H1 (cell line): ENCODE results near the gene DHRS3. TPM values are rescaled to one million over a fixed set of nuclear protein-coding genes. Genes with fewer than 3 reads are reported as not detected.

ENCODE experiments used
- polyA plus RNA-seq, 7 experiments: library from polyadenylated mRNA; depleted of rRNA in 3 of 7; stranded (reverse) in 5 of 7; unstranded in 2 of 7; fragments of >200 nt in 5 of 7; fragments of 200-250 nt in 2 of 7; gene quantifications; 1 replicate in 5 of 7; 2 replicates in 1 of 7; 4 replicates in 1 of 7; pipeline versions ENCODE4 v1.2.1 to v1.2.3, GENCODE V29; 2011 to 2013; ENCODE audit warnings: missing spikeins in 2 of 7, mixed read lengths in 2 of 7
- total RNA-seq: library from RNA; stranded (reverse); fragmentation: NEBNext Ultra II Directional; extraction: Animal tissue kit (Norgen Biotek cat#: 25700); gene quantifications from 2 replicates; pipeline ENCODE4 v1.2.1, GENCODE V29; 2021
- TF ChIP-seq, protein P1 (sequence below): fragments of 300-600 bp; sonication (generic); IDR thresholded peaks from 2 replicates; pipeline ENCODE4 v1.7.1; 2012; ENCODE audit warnings: low read length, moderate library complexity, mild to moderate bottlenecking, inconsistent platforms; ENCODE audit not compliant: insufficient replicate concordance
- TF ChIP-seq, protein P2 (sequence below): IDR thresholded peaks from 2 replicates; pipeline ENCODE4 v1.6.1; 2012; ENCODE audit warnings: inconsistent platforms

Gene DHRS3
- total and polyA plus RNA-seq, 2 of the 8 experiments (the other 6 are each of a cell fraction or from before 2014, with no cell fraction given), result 32.5 to 36.4 TPM

DNA sequence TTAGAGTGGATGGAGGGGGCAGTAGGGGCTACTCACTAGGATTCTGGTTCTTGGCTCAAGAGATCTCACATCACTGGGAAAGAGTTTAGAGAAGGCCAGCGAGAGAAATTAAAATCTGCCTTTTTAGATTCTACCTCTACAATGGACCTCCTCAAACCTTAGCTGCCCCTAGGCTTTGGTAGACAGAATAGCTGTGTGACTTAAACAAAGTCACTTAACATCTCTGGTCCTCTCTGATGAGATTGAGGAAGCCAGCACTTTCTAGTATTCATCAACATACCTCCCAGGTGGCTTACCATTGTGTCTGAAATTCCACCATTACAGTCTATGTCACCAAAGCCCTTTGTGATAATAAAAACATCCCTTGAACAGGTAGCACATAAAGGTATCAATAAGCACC lies 44.5 kb upstream of the DHRS3 start (continued):
- TF ChIP-seq, protein P1, sequence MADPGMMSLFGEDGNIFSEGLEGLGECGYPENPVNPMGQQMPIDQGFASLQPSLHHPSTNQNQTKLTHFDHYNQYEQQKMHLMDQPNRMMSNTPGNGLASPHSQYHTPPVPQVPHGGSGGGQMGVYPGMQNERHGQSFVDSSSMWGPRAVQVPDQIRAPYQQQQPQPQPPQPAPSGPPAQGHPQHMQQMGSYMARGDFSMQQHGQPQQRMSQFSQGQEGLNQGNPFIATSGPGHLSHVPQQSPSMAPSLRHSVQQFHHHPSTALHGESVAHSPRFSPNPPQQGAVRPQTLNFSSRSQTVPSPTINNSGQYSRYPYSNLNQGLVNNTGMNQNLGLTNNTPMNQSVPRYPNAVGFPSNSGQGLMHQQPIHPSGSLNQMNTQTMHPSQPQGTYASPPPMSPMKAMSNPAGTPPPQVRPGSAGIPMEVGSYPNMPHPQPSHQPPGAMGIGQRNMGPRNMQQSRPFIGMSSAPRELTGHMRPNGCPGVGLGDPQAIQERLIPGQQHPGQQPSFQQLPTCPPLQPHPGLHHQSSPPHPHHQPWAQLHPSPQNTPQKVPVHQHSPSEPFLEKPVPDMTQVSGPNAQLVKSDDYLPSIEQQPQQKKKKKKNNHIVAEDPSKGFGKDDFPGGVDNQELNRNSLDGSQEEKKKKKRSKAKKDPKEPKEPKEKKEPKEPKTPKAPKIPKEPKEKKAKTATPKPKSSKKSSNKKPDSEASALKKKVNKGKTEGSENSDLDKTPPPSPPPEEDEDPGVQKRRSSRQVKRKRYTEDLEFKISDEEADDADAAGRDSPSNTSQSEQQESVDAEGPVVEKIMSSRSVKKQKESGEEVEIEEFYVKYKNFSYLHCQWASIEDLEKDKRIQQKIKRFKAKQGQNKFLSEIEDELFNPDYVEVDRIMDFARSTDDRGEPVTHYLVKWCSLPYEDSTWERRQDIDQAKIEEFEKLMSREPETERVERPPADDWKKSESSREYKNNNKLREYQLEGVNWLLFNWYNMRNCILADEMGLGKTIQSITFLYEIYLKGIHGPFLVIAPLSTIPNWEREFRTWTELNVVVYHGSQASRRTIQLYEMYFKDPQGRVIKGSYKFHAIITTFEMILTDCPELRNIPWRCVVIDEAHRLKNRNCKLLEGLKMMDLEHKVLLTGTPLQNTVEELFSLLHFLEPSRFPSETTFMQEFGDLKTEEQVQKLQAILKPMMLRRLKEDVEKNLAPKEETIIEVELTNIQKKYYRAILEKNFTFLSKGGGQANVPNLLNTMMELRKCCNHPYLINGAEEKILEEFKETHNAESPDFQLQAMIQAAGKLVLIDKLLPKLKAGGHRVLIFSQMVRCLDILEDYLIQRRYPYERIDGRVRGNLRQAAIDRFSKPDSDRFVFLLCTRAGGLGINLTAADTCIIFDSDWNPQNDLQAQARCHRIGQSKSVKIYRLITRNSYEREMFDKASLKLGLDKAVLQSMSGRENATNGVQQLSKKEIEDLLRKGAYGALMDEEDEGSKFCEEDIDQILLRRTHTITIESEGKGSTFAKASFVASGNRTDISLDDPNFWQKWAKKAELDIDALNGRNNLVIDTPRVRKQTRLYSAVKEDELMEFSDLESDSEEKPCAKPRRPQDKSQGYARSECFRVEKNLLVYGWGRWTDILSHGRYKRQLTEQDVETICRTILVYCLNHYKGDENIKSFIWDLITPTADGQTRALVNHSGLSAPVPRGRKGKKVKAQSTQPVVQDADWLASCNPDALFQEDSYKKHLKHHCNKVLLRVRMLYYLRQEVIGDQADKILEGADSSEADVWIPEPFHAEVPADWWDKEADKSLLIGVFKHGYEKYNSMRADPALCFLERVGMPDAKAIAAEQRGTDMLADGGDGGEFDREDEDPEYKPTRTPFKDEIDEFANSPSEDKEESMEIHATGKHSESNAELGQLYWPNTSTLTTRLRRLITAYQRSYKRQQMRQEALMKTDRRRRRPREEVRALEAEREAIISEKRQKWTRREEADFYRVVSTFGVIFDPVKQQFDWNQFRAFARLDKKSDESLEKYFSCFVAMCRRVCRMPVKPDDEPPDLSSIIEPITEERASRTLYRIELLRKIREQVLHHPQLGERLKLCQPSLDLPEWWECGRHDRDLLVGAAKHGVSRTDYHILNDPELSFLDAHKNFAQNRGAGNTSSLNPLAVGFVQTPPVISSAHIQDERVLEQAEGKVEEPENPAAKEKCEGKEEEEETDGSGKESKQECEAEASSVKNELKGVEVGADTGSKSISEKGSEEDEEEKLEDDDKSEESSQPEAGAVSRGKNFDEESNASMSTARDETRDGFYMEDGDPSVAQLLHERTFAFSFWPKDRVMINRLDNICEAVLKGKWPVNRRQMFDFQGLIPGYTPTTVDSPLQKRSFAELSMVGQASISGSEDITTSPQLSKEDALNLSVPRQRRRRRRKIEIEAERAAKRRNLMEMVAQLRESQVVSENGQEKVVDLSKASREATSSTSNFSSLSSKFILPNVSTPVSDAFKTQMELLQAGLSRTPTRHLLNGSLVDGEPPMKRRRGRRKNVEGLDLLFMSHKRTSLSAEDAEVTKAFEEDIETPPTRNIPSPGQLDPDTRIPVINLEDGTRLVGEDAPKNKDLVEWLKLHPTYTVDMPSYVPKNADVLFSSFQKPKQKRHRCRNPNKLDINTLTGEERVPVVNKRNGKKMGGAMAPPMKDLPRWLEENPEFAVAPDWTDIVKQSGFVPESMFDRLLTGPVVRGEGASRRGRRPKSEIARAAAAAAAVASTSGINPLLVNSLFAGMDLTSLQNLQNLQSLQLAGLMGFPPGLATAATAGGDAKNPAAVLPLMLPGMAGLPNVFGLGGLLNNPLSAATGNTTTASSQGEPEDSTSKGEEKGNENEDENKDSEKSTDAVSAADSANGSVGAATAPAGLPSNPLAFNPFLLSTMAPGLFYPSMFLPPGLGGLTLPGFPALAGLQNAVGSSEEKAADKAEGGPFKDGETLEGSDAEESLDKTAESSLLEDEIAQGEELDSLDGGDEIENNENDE, result no peak
- TF ChIP-seq, protein P2, sequence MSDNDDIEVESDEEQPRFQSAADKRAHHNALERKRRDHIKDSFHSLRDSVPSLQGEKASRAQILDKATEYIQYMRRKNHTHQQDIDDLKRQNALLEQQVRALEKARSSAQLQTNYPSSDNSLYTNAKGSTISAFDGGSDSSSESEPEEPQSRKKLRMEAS, result no peak
